HAP-1 (cell line): ENCODE data around the gene PHACTR3.
"Not testable (repeated sequence)": the region's sequence is repeated elsewhere in the genome, so short reads cannot be mapped to it uniquely, and the experiment has no call there.

Source experiments
- DNase-seq, 2 experiments: peaks; one replicate each; pipeline ENCODE4 v3.0.0-alpha.2; 2016 to 2020; ENCODE audit warnings: low spot score in 2 of 2
- H3K27me3 ChIP-seq: fragments of 250-450 bp; sonication (Bioruptor Pico); 2 replicates; pipeline ENCODE4 v1.5.1; 2020; ENCODE audit warnings: low read depth, mild to moderate bottlenecking, moderate library complexity
- H3K36me3 ChIP-seq: fragments of 250-450 bp; sonication (Bioruptor Pico); replicated peaks from 2 replicates; pipeline ENCODE4 v1.5.1; 2020; ENCODE audit warnings: mild to moderate bottlenecking
- H3K4me1 ChIP-seq: fragments of 250-450 bp; sonication (Bioruptor Pico); 2 replicates; pipeline ENCODE4 v1.5.1; 2020; ENCODE audit warnings: mild to moderate bottlenecking
- H3K4me3 ChIP-seq: fragments of 250-450 bp; sonication (Bioruptor Pico); 2 replicates; pipeline ENCODE4 v1.5.1; 2020; ENCODE audit warnings: mild to moderate bottlenecking, moderate library complexity
- H3K9me3 ChIP-seq: fragments of 250-450 bp; sonication (Bioruptor Pico); 2 replicates; pipeline ENCODE4 v1.5.1; 2020; ENCODE audit warnings: mild to moderate bottlenecking, moderate library complexity
- in situ Hi-C: fragments of 300-500 bp; cut with MboI; formaldehyde crosslinking; loops from 3 replicates; pipeline ENCODE4 v1.14.3; 2020; ENCODE audit warnings: low sequenced_read_pairs, inconsistent platforms, mixed read lengths

PHACTR3 gene

DNA sequence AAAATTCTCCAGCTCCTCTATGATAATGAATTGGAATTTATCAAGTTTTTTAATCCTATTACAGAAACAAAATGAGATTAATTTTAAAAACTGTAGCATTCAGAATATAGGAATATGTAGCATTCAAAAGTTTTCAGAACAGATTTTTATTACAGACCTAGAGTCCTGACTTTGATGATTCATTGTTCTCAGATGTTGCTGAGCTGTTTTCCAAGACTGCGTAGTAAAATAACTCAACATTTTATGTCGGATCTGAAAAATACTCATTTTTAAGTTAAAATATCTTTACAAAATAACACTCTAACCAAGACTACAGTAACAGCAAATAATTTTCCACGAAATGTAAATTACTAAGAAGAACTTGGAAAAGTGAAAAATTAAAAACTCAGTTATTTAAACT lies 262.0 kb downstream of the PHACTR3 start:
- in situ Hi-C loops, result no loop called here
- DNase-seq, result no peak
- Histone ChIP-seq H3K4me3 (no peak overlapping the region), H3K9me3 (no peaks in the 10 kb centered on the region), H3K36me3 (no peaks in the 10 kb centered on the region), H3K27me3 (0 out of 2 replicates have a peak, but pooled peaks cover 3% of the 10 kb centered on the region), H3K4me1 (no peaks in the 10 kb centered on the region)

DNA sequence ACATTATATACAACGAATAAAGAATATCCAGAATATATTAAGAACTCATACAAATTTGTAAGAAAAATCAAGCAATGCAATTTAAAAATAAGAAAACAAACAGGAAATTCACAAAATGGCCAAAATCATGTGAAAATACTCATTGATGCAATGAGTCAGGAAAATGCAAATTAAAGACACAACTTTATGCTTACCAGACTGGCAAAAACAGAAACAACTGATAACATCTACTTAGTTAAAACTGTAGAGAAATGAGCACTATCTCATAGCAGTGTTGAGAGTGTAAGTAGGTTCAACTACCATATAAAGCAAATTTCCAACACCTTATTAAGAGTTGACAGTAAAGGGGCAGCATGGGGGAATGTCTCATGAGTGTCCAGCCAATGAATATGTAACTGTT lies 266.8 kb downstream of the PHACTR3 start:
- Histone ChIP-seq H3K4me1 (no peaks in the 10 kb centered on the region), H3K36me3 (no peaks in the 10 kb centered on the region), H3K9me3 (no peaks in the 10 kb centered on the region), H3K4me3 (no peak overlapping the region), H3K27me3 (0 out of 2 replicates have a peak, but pooled peaks cover 3% of the 10 kb centered on the region)
- DNase-seq, result no peak
- in situ Hi-C loops, result no loop called here

DNA sequence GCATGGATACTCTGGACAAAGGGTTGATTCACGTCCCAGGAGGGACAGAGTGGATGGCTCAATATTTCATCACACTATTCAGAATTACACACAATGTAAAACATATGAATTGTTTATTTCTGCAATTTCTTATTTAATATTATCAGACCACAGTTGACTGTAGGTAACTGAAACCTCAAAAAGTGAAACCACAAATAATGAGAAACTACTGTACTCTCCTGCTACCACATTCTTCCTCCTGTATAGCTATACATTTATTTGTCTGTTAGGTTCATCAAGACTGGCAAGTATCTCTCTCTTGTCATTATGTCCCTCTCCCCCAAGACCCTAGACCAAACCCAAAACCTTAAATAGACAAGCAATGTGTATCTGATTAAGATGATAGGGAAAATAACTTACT lies 269.1 kb downstream of the PHACTR3 start:
- H3K36me3 ChIP-seq, result no peaks in the 10 kb centered on the region
- H3K4me3 ChIP-seq, result no peak overlapping the region
- no peak for DNase-seq
- no peaks in the 10 kb centered on the region for H3K9me3 ChIP-seq
- in situ Hi-C loops, result no loop called here
- no peaks in the 10 kb centered on the region for H3K4me1 ChIP-seq
- 0 out of 2 replicates have a peak, but pooled peaks cover 3% of the 10 kb centered on the region for H3K27me3 ChIP-seq

DNA sequence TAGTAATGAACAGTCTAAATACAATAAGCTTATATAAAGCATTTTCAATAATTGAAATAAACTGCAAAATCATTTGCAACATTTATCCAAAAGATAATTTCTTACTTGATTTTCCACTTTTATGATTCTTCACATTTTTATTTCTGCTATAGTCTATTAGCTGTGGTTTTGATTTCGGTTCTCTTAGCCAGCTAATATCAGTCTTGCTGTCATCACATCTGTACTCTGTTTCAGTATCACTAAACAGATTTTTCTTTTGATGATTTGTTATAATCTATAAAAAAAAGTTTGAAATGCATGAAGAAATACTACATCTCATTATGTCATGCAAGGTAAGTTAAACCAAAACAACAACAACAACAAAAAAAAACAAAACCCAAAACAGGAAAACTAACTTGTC lies 275.9 kb downstream of the PHACTR3 start:
- DNase-seq, result no peak
- H3K27me3 ChIP-seq, result no peaks in the 10 kb centered on the region
- H3K36me3 ChIP-seq, result no peaks in the 10 kb centered on the region
- no peaks in the 10 kb centered on the region for H3K9me3 ChIP-seq
- in situ Hi-C loops, result no loop called here
- H3K4me1 ChIP-seq, result no peaks in the 10 kb centered on the region
- H3K4me3 ChIP-seq, result no peak overlapping the region

DNA sequence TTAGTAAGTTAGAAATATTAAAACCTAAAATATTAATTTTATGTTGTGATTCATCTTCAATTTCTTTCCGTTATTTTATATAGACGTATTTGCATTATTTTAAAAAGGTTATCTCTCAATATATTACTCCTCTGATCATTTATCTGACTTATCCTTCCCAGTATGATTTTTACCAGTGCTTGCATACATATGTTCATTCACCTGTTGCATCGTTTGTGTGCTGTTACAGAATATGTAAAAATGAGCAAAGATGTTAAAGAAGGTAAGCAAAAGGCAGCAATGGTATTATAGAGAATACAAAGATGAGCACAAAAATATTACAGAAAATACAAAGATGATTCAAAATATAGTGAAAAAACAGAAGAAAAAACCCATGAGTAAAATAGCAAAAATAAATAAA lies 280.2 kb downstream of the PHACTR3 start:
- H3K36me3 ChIP-seq, result no peaks in the 10 kb centered on the region
- no peak for DNase-seq
- no peaks in the 10 kb centered on the region for H3K4me1 ChIP-seq
- no peaks in the 10 kb centered on the region for H3K9me3 ChIP-seq
- H3K27me3 ChIP-seq, result no peaks in the 10 kb centered on the region
- no peak overlapping the region for H3K4me3 ChIP-seq
- in situ Hi-C loops, result no loop called here

DNA sequence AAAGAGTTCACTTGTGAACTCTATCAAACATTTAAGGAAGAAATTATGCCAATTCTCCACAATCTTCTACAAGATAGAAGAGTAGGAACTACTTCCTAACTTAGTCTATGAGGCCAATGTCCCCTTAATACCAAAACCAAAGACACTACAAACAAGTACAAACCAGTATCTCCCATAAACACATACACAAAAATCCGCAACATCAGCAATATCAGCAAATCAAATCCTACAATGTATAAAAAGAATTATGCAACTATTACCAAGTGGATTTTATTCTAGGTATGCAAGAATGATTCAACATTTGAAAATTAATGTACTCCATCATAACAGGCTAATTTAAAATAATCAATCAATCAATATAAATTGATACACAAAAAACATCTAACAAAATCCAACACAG lies 283.7 kb downstream of the PHACTR3 start:
- Histone ChIP-seq H3K4me3 (no peak overlapping the region), H3K4me1 (no peaks in the 10 kb centered on the region), H3K9me3 (no peaks in the 10 kb centered on the region), H3K36me3 (no peaks in the 10 kb centered on the region), H3K27me3 (no peaks in the 10 kb centered on the region)
- in situ Hi-C loops, result no loop called here
- no peak for DNase-seq

DNA sequence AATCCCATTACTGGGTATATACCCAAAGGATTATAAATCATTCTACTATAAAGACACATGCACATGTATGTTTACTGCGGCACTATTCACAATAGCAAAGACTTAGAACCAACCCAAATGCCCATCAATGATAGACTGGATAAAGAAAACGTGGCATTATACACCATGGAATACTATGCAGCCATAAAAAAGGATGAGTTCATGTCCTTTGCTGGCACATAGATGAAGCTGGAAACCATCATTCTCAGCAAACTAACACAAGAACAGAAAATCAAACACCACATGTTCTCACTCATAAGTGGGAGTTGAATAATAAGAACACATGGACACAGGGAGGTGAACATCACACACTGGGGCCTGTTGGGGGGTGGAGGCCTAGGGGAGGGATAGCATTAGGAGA lies 285.7 kb downstream of the PHACTR3 start:
- H3K9me3 ChIP-seq, H3K36me3 ChIP-seq, DNase-seq, H3K4me1 ChIP-seq, H3K27me3 ChIP-seq, in situ Hi-C loops, H3K4me3 ChIP-seq: not testable (repeated sequence)

DNA sequence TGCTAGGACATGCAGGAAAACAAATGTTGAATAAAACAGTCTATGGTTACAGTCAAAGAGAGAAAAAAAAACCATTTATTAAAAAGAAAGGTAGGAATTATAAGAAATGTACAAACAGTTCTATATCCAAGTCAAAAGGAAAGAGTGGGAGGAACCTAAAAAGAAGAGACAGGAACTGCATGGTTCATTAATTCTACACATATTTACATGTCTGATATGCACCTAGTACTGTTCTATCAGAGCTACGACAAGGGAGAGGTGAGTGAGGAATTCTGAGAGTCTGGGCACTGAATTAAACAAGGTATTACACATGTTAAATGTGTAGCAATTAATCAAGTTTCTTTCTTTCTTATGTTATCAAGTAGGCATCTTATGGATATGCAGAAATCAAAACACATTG lies 287.2 kb downstream of the PHACTR3 start:
- no peak for DNase-seq
- Histone ChIP-seq H3K9me3 (no peaks in the 10 kb centered on the region), H3K27me3 (no peaks in the 10 kb centered on the region), H3K4me1 (no peaks in the 10 kb centered on the region), H3K36me3 (no peaks in the 10 kb centered on the region), H3K4me3 (no peak overlapping the region)
- in situ Hi-C loops, result no loop called here

DNA sequence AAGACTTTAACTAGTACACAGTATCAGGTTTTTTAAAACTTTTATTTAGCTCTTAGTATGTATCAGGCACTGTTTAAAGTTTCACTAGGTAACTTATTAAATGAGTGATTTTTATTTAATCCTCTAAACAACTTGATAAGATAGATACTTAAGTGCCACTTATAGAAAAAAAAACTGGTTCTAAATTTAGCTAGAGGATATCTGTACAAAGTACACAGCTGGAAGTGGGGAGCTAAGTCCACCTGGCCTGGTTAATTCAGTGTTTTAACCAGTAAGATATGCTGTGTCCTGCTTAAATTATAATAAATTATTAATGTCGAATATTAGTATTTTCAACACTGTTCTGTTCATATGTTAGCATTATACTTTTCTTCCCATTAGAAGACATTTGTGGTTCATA lies 291.6 kb downstream of the PHACTR3 start:
- in situ Hi-C loops, result no loop called here
- Histone ChIP-seq H3K4me3 (no peak overlapping the region), H3K9me3 (no peaks in the 10 kb centered on the region), H3K36me3 (no peaks in the 10 kb centered on the region), H3K27me3 (no peaks in the 10 kb centered on the region), H3K4me1 (peaks cover 2% of the 10 kb centered on the region; the same call in 1 of the 2 replicates)
- DNase-seq, result no peak
